Measurements from ENCODE around the gene TMX4. TPM values are rescaled to one million over a fixed set of nuclear protein-coding genes. Genes with fewer than 3 reads are reported as not detected.
A peak's percentile ranks its signal among the peaks of the same experiment; 100 is the strongest.

The TMX4 gene, protein sequence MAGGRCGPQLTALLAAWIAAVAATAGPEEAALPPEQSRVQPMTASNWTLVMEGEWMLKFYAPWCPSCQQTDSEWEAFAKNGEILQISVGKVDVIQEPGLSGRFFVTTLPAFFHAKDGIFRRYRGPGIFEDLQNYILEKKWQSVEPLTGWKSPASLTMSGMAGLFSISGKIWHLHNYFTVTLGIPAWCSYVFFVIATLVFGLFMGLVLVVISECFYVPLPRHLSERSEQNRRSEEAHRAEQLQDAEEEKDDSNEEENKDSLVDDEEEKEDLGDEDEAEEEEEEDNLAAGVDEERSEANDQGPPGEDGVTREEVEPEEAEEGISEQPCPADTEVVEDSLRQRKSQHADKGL
- total RNA-seq = 10 to 100 TPM; 16.2 to 24.2 (median 21.8) TPM

DNA sequence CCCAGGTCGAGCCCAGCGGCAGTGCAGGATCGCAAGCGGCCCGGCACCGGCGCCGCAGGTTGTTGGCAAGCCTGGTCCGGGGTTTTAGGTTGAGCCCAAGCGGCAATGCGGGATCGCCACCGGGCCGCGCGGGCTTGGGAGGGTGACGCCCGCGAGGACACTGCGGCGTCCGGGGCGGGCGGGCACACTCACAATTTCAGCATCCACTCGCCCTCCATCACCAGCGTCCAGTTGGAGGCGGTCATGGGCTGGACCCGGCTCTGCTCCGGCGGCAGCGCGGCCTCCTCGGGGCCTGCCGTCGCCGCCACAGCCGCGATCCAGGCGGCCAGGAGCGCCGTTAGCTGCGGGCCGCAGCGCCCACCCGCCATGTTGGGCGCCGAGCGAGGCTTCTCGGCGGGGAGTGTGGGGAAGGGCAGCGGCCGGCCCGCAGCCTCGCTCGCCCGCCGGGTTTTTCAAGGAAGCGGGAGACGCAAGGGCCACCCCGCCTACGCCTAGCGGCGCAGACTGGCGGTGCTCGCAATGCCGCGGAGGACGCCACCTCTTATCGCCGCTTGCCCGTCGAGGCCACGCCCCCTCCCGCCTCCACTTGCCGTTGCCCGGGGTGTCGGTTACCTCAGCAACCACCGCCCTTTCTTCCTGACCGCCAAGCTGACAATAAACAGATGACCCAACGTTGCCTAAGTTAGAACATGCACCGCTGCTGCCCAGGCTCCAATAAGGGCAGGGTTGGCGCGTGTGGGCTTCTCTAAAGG lies at the start of gene TMX4:
Gene TMX4 (minus strand): TSS at position 516 of the 752 bp plus-strand sequence. CDS start 148 bp downstream, at position 368.
- TF ChIP-seq POLR2AphosphoS5 (IDR thresholded peaks at IDR 0.05) = peak; percentile 5 to 91 (median 68)
- TF ChIP-seq, protein P1, sequence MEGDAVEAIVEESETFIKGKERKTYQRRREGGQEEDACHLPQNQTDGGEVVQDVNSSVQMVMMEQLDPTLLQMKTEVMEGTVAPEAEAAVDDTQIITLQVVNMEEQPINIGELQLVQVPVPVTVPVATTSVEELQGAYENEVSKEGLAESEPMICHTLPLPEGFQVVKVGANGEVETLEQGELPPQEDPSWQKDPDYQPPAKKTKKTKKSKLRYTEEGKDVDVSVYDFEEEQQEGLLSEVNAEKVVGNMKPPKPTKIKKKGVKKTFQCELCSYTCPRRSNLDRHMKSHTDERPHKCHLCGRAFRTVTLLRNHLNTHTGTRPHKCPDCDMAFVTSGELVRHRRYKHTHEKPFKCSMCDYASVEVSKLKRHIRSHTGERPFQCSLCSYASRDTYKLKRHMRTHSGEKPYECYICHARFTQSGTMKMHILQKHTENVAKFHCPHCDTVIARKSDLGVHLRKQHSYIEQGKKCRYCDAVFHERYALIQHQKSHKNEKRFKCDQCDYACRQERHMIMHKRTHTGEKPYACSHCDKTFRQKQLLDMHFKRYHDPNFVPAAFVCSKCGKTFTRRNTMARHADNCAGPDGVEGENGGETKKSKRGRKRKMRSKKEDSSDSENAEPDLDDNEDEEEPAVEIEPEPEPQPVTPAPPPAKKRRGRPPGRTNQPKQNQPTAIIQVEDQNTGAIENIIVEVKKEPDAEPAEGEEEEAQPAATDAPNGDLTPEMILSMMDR (IDR thresholded peaks at IDR 0.05) = peak in 1 of 2 donors; percentile 65
- peak; percentile 71 to 94 for TF ChIP-seq POLR2A (IDR thresholded peaks at IDR 0.05)
- no peak for TF ChIP-seq EP300 (IDR thresholded peaks at IDR 0.05)
- Histone ChIP-seq H3K27ac (peak within 1 kb of the TSS; percentile 98), H3K9me3 (no peaks in the 10 kb centered on the region), H3K4me1 (peaks cover 31% of the 10 kb centered on the region), H3K4me3 (peak within 1 kb of the TSS; percentile 99), H3K36me3 (no peaks in the 10 kb centered on the region), H3K27me3 (no peaks in the 10 kb centered on the region)
- WGBS = under 1% methylated on average over 31 of the region's 83 CpGs
- peak; percentile 98 to 99 for DNase-seq (ENCODE audit: low spot score in 2 of 2)

DNA sequence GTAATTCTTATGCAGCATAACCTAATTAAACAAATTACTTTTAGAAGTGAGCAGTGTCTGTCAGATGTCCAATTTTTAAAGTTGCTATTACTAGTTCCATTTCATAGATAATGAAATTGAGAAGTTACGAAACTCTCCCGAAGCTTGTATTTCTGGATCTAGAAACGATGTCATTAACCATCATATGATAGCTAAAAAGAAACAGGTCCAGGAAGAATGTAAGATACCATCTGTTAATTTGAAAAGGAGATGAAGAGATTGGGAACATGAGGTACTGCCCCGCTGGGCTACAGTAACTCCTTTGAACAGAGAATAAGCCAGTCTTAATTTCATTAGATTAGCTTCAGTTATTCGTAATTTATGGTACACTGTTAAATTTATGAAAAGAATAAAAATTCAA lies 47.5 kb upstream of the TMX4 start:
- TF ChIP-seq POLR2A (IDR thresholded peaks at IDR 0.05) (no peak), POLR2AphosphoS5 (IDR thresholded peaks at IDR 0.05) (no peak), EP300 (IDR thresholded peaks at IDR 0.05) (no peak)
- TF ChIP-seq, protein P1 (IDR thresholded peaks at IDR 0.05) = no peak
- H3K4me3 ChIP-seq = no peak overlapping the region
- H3K27ac ChIP-seq = no peak overlapping the region
- 58% methylated on average over 5 of the region's 5 CpGs for WGBS
- no peaks in the 10 kb centered on the region for H3K27me3 ChIP-seq
- no peaks in the 10 kb centered on the region for H3K4me1 ChIP-seq
- no peaks in the 10 kb centered on the region for H3K36me3 ChIP-seq
- H3K9me3 ChIP-seq = no peaks in the 10 kb centered on the region
- no peak for DNase-seq (ENCODE audit: low spot score in 2 of 2)

DNA sequence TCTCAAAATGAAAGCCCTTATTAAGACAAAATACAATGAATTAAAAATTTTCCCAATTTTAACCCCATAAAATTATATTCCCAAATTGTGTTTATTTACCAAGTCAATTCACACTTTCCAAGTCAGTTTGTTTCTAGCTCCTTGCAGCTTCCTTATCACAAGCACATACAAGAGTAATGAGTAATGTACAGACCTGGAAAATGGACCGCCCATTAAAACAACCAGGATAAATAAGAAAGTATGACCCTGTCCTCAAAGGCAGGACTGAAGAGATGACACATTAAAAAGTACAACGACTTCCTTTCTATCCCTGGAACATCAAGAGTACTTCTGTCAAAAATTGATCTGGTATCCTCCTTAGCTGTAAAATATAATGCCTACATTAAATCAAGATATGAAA lies 47.1 kb upstream of the TMX4 start:
- no peaks in the 10 kb centered on the region for H3K36me3 ChIP-seq
- no peaks in the 10 kb centered on the region for H3K9me3 ChIP-seq
- DNase-seq (ENCODE audit: low spot score in 2 of 2) = no peak
- H3K4me1 ChIP-seq = no peaks in the 10 kb centered on the region
- no peak overlapping the region for H3K27ac ChIP-seq
- TF ChIP-seq POLR2A (IDR thresholded peaks at IDR 0.05) (no peak), POLR2AphosphoS5 (IDR thresholded peaks at IDR 0.05) (no peak), EP300 (IDR thresholded peaks at IDR 0.05) (no peak)
- 70% methylated on average over 2 of the region's 2 CpGs for WGBS
- H3K27me3 ChIP-seq = no peaks in the 10 kb centered on the region
- H3K4me3 ChIP-seq = no peak overlapping the region

DNA sequence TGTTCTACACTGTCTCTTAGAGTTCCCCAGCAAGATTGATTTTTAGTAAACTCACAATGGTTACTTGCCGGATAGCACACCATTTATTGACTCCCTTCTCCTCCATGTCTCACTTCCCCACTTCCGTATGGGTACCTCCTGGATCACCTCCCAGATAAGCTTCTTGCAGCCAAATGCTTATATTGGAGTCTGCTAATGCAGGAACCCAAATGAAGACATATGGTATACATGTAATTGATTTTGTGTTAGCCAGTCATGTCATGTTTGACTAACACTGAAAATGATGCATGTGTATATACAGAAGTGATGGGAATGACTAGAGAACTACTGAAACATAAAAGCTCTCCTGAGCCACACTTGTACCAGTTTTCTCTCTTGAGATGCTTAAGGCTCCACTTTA lies 46.1 kb upstream of the TMX4 start:
- TF ChIP-seq EP300 (IDR thresholded peaks at IDR 0.05) (no peak), POLR2AphosphoS5 (IDR thresholded peaks at IDR 0.05) (no peak), POLR2A (IDR thresholded peaks at IDR 0.05) (no peak)
- TF ChIP-seq, protein P1 (IDR thresholded peaks at IDR 0.05) = no peak

DNA sequence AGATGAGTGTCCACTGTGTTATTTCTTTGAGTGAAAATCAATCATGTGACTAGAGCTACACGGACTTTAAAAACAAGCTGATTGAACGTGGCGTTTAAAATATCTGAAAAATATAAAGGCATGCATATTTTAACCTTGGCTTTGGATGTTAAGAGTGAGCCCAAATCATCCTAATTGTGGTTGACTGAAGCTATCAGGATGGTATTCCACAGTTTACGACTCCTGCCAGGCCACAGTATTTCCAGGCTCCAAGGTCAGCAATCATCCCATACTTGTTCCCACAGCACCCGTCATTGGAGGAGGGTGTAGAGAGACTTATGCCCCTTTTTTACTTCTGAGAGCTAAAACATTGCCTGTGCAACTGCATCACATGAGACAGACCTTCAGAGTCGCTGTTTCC lies 43.2 kb upstream of the TMX4 start:
- no peaks in the 10 kb centered on the region for H3K9me3 ChIP-seq
- TF ChIP-seq POLR2AphosphoS5 (IDR thresholded peaks at IDR 0.05) (no peak), EP300 (IDR thresholded peaks at IDR 0.05) (no peak)
- TF ChIP-seq, protein P1 (IDR thresholded peaks at IDR 0.05) = no peak

More for the DNA sequence above, 46.1 kb upstream of the TMX4 start:
- no peak for DNase-seq (ENCODE audit: low spot score in 2 of 2)
- H3K4me3 ChIP-seq = no peak overlapping the region
- WGBS = 90% methylated on average over 2 of the region's 2 CpGs
- no peaks in the 10 kb centered on the region for H3K36me3 ChIP-seq
- no peaks in the 10 kb centered on the region for H3K9me3 ChIP-seq
- H3K4me1 ChIP-seq = no peaks in the 10 kb centered on the region
- H3K27me3 ChIP-seq = no peaks in the 10 kb centered on the region
- H3K27ac ChIP-seq = no peak overlapping the region

More for the DNA sequence above, 43.2 kb upstream of the TMX4 start:
- H3K36me3 ChIP-seq = no peaks in the 10 kb centered on the region
- no peak overlapping the region for H3K4me3 ChIP-seq
- no peak for DNase-seq (ENCODE audit: low spot score in 2 of 2)
- no peaks in the 10 kb centered on the region for H3K4me1 ChIP-seq
- no peaks in the 10 kb centered on the region for H3K27me3 ChIP-seq
- 80% methylated on average over 6 of the region's 6 CpGs for whole genome bisulfite sequencing
- no peak overlapping the region for H3K27ac ChIP-seq

Measured in suprapubic skin (tissue), 4 donors.